ENCODE data around the gene DDX4.

DDX4 gene

GRCh38 chr5:55829956-55830355 is 92.1 kb downstream of the DDX4 start:
- DNase-seq (ENCODE audit: extremely low spot score), result no peak
- CTCF ChIA-PET, result no interaction called here
- POLR2A ChIA-PET, result no interaction called here
- TF ChIP-seq TARDBP (IDR thresholded peaks at IDR 0.05), result no peak
- no peak for TF ChIP-seq FOXM1 (IDR thresholded peaks at IDR 0.05; ENCODE audit: borderline replicate concordance)
- no peak for TF ChIP-seq SP1 (IDR thresholded peaks at IDR 0.05)
- no peak for TF ChIP-seq BHLHE40 (IDR thresholded peaks at IDR 0.05; ENCODE audit: borderline replicate concordance)
- no peak for TF ChIP-seq ZNF384 (IDR thresholded peaks at IDR 0.05)
- TF ChIP-seq ARNT (IDR thresholded peaks at IDR 0.05), result no peak
- no peak for TF ChIP-seq NFRKB (IDR thresholded peaks at IDR 0.05)
- TF ChIP-seq ELF4 (IDR thresholded peaks at IDR 0.05), result no peak
- TF ChIP-seq, protein P1, sequence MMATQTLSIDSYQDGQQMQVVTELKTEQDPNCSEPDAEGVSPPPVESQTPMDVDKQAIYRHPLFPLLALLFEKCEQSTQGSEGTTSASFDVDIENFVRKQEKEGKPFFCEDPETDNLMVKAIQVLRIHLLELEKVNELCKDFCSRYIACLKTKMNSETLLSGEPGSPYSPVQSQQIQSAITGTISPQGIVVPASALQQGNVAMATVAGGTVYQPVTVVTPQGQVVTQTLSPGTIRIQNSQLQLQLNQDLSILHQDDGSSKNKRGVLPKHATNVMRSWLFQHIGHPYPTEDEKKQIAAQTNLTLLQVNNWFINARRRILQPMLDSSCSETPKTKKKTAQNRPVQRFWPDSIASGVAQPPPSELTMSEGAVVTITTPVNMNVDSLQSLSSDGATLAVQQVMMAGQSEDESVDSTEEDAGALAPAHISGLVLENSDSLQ (IDR thresholded peaks at IDR 0.05), result no peak
- no peak for TF ChIP-seq FOXA1 (IDR thresholded peaks at IDR 0.05)
- no peak for TF ChIP-seq HDGF (IDR thresholded peaks at IDR 0.05; ENCODE audit: borderline replicate concordance)
- no peak for TF ChIP-seq CTBP1 (IDR thresholded peaks at IDR 0.05; ENCODE audit: borderline replicate concordance)
- TF ChIP-seq L3MBTL2 (conservative IDR thresholded peaks at IDR 0.05), result no peak
- TF ChIP-seq FOXK2 (IDR thresholded peaks at IDR 0.05), result no peak
- no peak for TF ChIP-seq SUZ12 (IDR thresholded peaks at IDR 0.05)
- TF ChIP-seq LEF1 (IDR thresholded peaks at IDR 0.05; ENCODE audit: borderline replicate concordance), result no peak

- ChIA-PET POLR2A (no interaction called here), CTCF (no interaction called here)
- no peak for DNase-seq (ENCODE audit: extremely low spot score)
Observed at GRCh38 chr5:55832446-55832845, 94.6 kb downstream of the DDX4 start.

DNA sequence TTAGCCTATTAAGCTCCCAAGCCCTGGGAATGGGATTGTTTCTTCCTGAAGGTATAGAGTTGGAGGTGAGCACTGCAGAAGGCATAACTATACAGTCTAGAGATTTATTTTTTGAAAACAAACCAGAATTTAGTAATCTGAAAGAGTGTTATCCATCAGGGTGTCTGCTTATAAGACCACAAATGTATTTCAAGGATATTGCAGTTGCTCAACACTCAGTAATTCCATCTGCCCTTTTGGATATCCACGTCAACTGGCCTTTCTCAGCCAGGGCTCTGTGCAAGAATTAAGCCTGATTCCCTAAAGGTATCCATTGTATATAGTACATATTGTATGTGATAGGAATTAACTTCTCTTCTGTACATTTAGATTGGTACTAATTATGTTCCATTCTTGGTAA is 98.3 kb downstream of the DDX4 start:
- TF ChIP-seq, protein P1 (IDR thresholded peaks at IDR 0.05), result no peak
- no peak for TF ChIP-seq FOXK2 (IDR thresholded peaks at IDR 0.05)
- TF ChIP-seq SP1 (IDR thresholded peaks at IDR 0.05), result no peak
- TF ChIP-seq TARDBP (IDR thresholded peaks at IDR 0.05), result no peak
- TF ChIP-seq HDGF (IDR thresholded peaks at IDR 0.05; ENCODE audit: borderline replicate concordance), result no peak
- no peak for TF ChIP-seq BHLHE40 (IDR thresholded peaks at IDR 0.05; ENCODE audit: borderline replicate concordance)
- TF ChIP-seq NFRKB (IDR thresholded peaks at IDR 0.05), result no peak
- TF ChIP-seq LEF1 (IDR thresholded peaks at IDR 0.05; ENCODE audit: borderline replicate concordance), result no peak
- no peak for TF ChIP-seq CTBP1 (IDR thresholded peaks at IDR 0.05; ENCODE audit: borderline replicate concordance)
- no peak for TF ChIP-seq ELF4 (IDR thresholded peaks at IDR 0.05)
- no peak for TF ChIP-seq FOXM1 (IDR thresholded peaks at IDR 0.05; ENCODE audit: borderline replicate concordance)
- no peak for TF ChIP-seq ZNF384 (IDR thresholded peaks at IDR 0.05)
- TF ChIP-seq FOXA1 (IDR thresholded peaks at IDR 0.05), result no peak
- TF ChIP-seq ARNT (IDR thresholded peaks at IDR 0.05), result no peak
- TF ChIP-seq L3MBTL2 (conservative IDR thresholded peaks at IDR 0.05), result no peak
- no peak for DNase-seq (ENCODE audit: extremely low spot score)
- ChIA-PET CTCF (no interaction called here), POLR2A (no interaction called here)

More at GRCh38 chr5:55832446-55832845, 94.6 kb downstream of the DDX4 start:
- TF ChIP-seq FOXK2 (IDR thresholded peaks at IDR 0.05), result no peak
- TF ChIP-seq FOXM1 (IDR thresholded peaks at IDR 0.05; ENCODE audit: borderline replicate concordance), result no peak
- TF ChIP-seq SP1 (IDR thresholded peaks at IDR 0.05), result no peak
- TF ChIP-seq L3MBTL2 (conservative IDR thresholded peaks at IDR 0.05), result no peak
- no peak for TF ChIP-seq ELF4 (IDR thresholded peaks at IDR 0.05)
- no peak for TF ChIP-seq SUZ12 (IDR thresholded peaks at IDR 0.05)
- TF ChIP-seq LEF1 (IDR thresholded peaks at IDR 0.05; ENCODE audit: borderline replicate concordance), result no peak
- no peak for TF ChIP-seq ZNF384 (IDR thresholded peaks at IDR 0.05)
- TF ChIP-seq HDGF (IDR thresholded peaks at IDR 0.05; ENCODE audit: borderline replicate concordance), result no peak
- TF ChIP-seq, protein P1 (IDR thresholded peaks at IDR 0.05), result no peak
- no peak for TF ChIP-seq TARDBP (IDR thresholded peaks at IDR 0.05)

DNA sequence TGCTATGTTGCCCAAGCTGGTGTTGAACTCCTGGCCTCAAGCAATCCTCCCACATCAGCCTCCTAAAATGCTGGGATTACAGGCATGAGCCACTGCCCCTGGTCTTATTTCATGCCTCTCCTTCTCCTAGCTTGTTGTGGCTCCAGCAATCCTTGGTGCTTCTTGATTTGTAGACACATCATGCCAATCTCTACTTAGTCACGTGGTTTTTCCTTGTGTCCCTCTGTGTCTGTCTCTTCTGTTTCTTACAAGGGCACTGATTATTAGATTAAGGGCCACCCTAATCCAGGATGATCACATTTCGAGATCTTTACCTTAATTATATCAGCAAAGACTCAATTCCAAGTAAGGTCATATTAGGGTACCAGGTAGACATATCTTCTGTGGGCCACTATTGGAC is 104.1 kb downstream of the DDX4 start:
- TF ChIP-seq HDGF (IDR thresholded peaks at IDR 0.05; ENCODE audit: borderline replicate concordance), result no peak
- TF ChIP-seq NFRKB (IDR thresholded peaks at IDR 0.05), result no peak
- no peak for TF ChIP-seq LEF1 (IDR thresholded peaks at IDR 0.05; ENCODE audit: borderline replicate concordance)
- TF ChIP-seq SP1 (IDR thresholded peaks at IDR 0.05), result no peak
- no peak for TF ChIP-seq L3MBTL2 (conservative IDR thresholded peaks at IDR 0.05)
- TF ChIP-seq ARNT (IDR thresholded peaks at IDR 0.05), result no peak
- no peak for DNase-seq (ENCODE audit: extremely low spot score)
- ChIA-PET POLR2A (no interaction called here), CTCF (no interaction called here)

GRCh38 chr5:55847837-55848236 is 110.0 kb downstream of the DDX4 start:
- ChIA-PET POLR2A (no interaction called here), CTCF (no interaction called here)
- TF ChIP-seq FOXA1 (IDR thresholded peaks at IDR 0.05) (no peak), LEF1 (IDR thresholded peaks at IDR 0.05; ENCODE audit: borderline replicate concordance) (no peak)
- no peak for DNase-seq (ENCODE audit: extremely low spot score)

DNA sequence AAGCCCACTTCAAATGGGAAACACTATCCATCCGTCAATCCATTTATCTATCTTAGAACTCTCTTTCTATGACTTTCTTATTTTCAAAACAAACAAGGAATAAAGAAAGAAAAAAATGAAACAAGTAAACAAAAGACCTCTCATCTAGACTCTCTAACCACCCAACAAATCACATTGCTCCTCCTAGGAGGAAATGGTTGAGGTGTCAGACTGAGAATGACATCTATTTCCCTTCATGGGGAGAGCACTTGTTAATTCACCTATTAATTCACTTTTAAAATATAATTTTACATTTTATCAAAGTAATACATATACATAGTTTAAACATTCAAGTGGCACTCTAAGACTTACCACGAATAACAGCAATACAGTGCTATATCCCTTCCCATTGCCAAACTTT is 110.9 kb downstream of the DDX4 start:
- POLR2A ChIA-PET, result no interaction called here
- TF ChIP-seq ELF4 (IDR thresholded peaks at IDR 0.05) (no peak), CTBP1 (IDR thresholded peaks at IDR 0.05; ENCODE audit: borderline replicate concordance) (no peak), ZNF384 (IDR thresholded peaks at IDR 0.05) (no peak), SP1 (IDR thresholded peaks at IDR 0.05) (no peak), FOXM1 (IDR thresholded peaks at IDR 0.05; ENCODE audit: borderline replicate concordance) (no peak), SUZ12 (IDR thresholded peaks at IDR 0.05) (no peak), TARDBP (IDR thresholded peaks at IDR 0.05) (no peak), BHLHE40 (IDR thresholded peaks at IDR 0.05; ENCODE audit: borderline replicate concordance) (no peak), FOXA1 (IDR thresholded peaks at IDR 0.05) (no peak), FOXK2 (IDR thresholded peaks at IDR 0.05) (no peak), LEF1 (IDR thresholded peaks at IDR 0.05; ENCODE audit: borderline replicate concordance) (no peak), ARNT (IDR thresholded peaks at IDR 0.05) (no peak), NFRKB (IDR thresholded peaks at IDR 0.05) (no peak), L3MBTL2 (conservative IDR thresholded peaks at IDR 0.05) (no peak), HDGF (IDR thresholded peaks at IDR 0.05; ENCODE audit: borderline replicate concordance) (no peak)
- TF ChIP-seq, protein P1 (IDR thresholded peaks at IDR 0.05), result no peak
- no peak for DNase-seq (ENCODE audit: extremely low spot score)
- CTCF ChIA-PET, result no interaction called here
